ENCODE measurements around the gene CD63. TPM values are rescaled to one million over a fixed set of nuclear protein-coding genes. Genes with fewer than 3 reads are reported as not detected.

The CD63 gene
- total and polyA plus RNA-seq, 9 of the 15 experiments (the other 6 are each of a cell fraction or from before 2014, with no cell fraction given), result 313 to 735 (median 433) TPM

- TF ChIP-seq, protein P1, sequence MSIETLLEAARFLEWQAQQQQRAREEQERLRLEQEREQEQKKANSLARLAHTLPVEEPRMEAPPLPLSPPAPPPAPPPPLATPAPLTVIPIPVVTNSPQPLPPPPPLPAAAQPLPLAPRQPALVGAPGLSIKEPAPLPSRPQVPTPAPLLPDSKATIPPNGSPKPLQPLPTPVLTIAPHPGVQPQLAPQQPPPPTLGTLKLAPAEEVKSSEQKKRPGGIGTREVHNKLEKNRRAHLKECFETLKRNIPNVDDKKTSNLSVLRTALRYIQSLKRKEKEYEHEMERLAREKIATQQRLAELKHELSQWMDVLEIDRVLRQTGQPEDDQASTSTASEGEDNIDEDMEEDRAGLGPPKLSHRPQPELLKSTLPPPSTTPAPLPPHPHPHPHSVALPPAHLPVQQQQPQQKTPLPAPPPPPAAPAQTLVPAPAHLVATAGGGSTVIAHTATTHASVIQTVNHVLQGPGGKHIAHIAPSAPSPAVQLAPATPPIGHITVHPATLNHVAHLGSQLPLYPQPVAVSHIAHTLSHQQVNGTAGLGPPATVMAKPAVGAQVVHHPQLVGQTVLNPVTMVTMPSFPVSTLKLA (conservative IDR thresholded peaks at IDR 0.05), result peak; percentile 99 to 100
- TF ChIP-seq TSC22D4 (tag; IDR thresholded peaks at IDR 0.05) (no peak), EP400 (IDR thresholded peaks at IDR 0.05) (peak; percentile 98), HNRNPUL1 (IDR thresholded peaks at IDR 0.05; ENCODE audit: low read length) (no peak), ZNF507 (tag; conservative IDR thresholded peaks at IDR 0.05) (no peak), CC2D1A (IDR thresholded peaks at IDR 0.05) (peak; percentile 54; the same call in 1 of the 2 replicates)
Measured at GRCh38 chr12:55728939-55729818, at the start of gene CD63 (continued).

GRCh38 chr12:55777856-55778255 lies 49.0 kb upstream of the CD63 start:
- POLR2A ChIA-PET, result no interaction called here
- H3K79me2 ChIP-seq (ENCODE audit: control insufficient read depth, insufficient read depth, low read length), result peaks cover 14% of the 10 kb centered on the region; the same call in 1 of the 3 replicates

More at GRCh38 chr12:55777856-55778255, 49.0 kb upstream of the CD63 start:
- H3K4me2 ChIP-seq (ENCODE audit: insufficient read depth, low read length), result no peak overlapping the region
- ATAC-seq (no peak), DNase-seq (ENCODE audit: extremely low read depth in 1 of 4, low spot score in 3 of 4) (no peak), FAIRE-seq (no peak)
- no peaks in the 10 kb centered on the region for H3K27me3 ChIP-seq (ENCODE audit: control insufficient read depth in 2 of 2, insufficient read depth in 2 of 2, low read length in 2 of 2)
- H3K36me3 ChIP-seq (ENCODE audit: control insufficient read depth, insufficient read depth, low read length), result peaks cover 77% of the 10 kb centered on the region
- no peak overlapping the region for H3K4me3 ChIP-seq
- H4K20me1 ChIP-seq (replicated peaks; ENCODE audit: control insufficient read depth, insufficient read depth, low read length), result no peaks in the 10 kb centered on the region
- H2AFZ ChIP-seq (ENCODE audit: low read depth, low read length), result no peak overlapping the region
- intact Hi-C loops (cut with micrococcal nuclease), result no loop called here
- 97% methylated on average over 3 of the region's 3 CpGs for WGBS (ENCODE audit: insufficient coverage, low coverage, missing lambda C conversion rate)
- no peaks in the 10 kb centered on the region for H3K4me1 ChIP-seq (replicated peaks in 1 of 2; ENCODE audit: control insufficient read depth in 2 of 2, insufficient read depth in 2 of 2, low read length in 2 of 2)
- BruUV-seq (replicated peaks), result no TSS peak
- no peaks in the 10 kb centered on the region for H3K9me1 ChIP-seq (ENCODE audit: control insufficient read depth, insufficient read depth, low read length)
- in situ Hi-C loops (cut with MboI), result no loop called here
- CTCF ChIA-PET (ENCODE audit: low intra/inter-chr PET ratio), result no interaction called here
- no peaks in the 10 kb centered on the region for H3K9me3 ChIP-seq (replicated peaks; ENCODE audit: control insufficient read depth, insufficient read depth, low read depth, low read length)
- H3K9ac ChIP-seq (ENCODE audit: insufficient read depth in 1 of 2, low read depth in 2 of 2, low read length in 2 of 2), result no peak overlapping the region
- no peak for TF ChIP-seq NRF1 (conservative IDR thresholded peaks at IDR 0.05 in 1 of 2, IDR thresholded peaks at IDR 0.05 in 1 of 2)
- no peak for TF ChIP-seq SNRNP70 (optimal IDR thresholded peaks at IDR 0.05; ENCODE audit: low read depth, low read length)
- TF ChIP-seq, protein P2, sequence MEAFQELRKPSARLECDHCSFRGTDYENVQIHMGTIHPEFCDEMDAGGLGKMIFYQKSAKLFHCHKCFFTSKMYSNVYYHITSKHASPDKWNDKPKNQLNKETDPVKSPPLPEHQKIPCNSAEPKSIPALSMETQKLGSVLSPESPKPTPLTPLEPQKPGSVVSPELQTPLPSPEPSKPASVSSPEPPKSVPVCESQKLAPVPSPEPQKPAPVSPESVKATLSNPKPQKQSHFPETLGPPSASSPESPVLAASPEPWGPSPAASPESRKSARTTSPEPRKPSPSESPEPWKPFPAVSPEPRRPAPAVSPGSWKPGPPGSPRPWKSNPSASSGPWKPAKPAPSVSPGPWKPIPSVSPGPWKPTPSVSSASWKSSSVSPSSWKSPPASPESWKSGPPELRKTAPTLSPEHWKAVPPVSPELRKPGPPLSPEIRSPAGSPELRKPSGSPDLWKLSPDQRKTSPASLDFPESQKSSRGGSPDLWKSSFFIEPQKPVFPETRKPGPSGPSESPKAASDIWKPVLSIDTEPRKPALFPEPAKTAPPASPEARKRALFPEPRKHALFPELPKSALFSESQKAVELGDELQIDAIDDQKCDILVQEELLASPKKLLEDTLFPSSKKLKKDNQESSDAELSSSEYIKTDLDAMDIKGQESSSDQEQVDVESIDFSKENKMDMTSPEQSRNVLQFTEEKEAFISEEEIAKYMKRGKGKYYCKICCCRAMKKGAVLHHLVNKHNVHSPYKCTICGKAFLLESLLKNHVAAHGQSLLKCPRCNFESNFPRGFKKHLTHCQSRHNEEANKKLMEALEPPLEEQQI (IDR thresholded peaks at IDR 0.05), result no peak
- TF ChIP-seq SMARCA4 (IDR thresholded peaks at IDR 0.05), result no peak
- no peak overlapping the region for H3K27ac ChIP-seq (ENCODE audit: extremely low read depth, low read depth, low read length)

Data from K562 (cell line).